CD4-positive, alpha-beta T cell treated with Interleukin-4 for 1 hour (primary cell): Measurements from ENCODE around the gene U2SURP.

Experiments used
- DNase-seq, 2 donors: peaks; one replicate each; pipeline ENCODE4 v3.0.0-alpha.2; 2020 to 2022

U2SURP gene

DNA sequence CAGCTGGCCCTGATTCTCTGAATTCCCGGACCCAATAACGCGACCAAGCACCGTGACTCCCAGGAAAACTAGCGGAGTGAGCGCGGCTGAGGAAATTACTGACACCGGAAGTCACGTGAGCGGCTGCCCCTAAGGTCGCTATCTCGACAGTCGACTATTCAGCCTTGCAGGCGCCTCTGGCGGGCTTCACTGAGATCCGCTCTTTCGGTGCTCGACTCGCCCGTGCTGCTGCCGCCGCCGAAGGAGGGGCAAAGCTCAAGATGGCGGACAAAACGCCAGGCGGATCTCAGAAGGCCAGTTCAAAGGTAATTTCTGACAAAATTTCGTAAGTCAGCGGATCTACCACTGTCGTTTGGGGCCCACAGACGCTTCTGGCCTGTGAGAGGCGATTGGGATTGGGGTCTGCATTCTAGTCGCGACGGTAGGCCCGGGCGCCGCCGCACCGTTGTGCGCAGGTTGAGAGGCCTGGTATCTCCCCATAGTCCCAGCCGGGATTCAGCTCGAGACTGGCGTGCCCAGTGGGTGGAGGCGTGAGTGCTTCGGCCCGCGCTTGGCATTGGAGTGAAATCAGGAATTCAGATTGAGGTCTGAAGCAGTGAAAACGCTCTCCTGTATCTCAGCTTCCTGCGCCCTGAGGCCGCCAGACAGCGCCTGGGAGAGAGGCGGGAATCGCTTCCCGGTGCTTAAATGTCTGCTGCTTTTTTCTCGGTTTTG lies at the start of gene U2SURP:
Gene U2SURP (plus strand): TSS at position 202 of the 714 bp plus-strand sequence. CDS start 59 bp downstream, at position 261.
- peak; percentile 93 to 94 for DNase-seq

DNA sequence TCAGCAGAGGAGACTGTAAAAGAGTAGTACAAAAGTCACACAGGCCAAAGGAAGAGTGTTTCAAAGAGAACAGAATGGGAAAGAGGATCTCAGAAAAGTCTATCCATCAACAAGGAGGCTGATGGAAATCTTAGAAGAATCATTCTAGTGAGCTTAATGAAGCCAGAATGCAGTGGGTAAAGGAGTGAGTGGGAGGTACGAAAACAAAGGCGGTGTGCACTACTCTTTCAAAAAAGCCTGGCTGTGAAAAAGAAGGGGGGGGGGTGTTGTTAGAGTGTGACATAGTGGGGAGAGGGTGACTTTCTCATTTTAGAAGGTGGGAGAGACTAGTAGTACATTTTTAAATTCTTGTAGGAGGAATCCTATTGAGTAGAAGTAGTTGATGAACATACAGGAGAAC lies 49.6 kb upstream of the U2SURP start:
- no peak for DNase-seq

DNA sequence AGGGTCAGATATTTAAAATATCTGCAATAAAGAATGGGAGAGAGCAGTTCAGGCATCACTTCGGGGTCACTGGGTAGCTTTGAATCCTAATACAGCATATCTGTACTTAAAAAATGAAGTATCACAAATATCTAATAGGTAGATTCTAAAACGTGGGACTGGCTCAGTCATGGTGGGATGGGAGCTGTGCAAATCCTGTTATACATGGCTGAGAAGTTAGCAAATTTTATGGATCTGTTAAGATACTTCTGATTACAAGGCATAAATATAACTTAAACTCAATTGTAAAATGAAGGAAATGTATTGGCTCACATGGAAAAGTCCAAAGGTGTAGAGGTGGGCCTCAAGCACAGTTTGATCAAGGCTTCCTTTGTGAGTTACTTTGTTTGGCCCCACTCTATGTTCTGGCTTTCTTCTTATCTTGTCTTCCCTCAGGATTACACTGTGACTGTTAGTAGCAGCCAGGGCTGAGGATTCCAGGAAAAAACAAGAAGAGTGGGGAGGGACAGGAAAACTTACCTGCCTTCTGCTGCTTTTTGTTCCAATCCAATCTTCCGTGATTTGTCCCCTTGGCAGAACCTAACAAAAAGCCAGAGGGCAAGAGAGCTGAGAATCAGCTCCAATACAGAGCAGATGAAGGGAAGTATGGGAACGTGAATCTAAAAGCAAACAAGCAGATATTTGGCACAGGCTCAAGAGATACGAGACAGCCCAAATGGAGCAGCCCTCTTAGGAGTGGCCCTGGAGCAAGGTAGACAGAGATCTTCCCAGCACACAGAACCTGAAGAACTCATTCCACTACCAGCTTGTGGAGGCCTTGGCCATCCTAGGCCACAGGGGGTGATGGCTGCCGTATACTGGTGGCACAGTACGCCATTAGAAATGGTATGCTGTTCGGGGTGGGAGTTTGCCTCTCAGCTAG lies 48.8 kb upstream of the U2SURP start:
- DNase-seq, result no peak

DNA sequence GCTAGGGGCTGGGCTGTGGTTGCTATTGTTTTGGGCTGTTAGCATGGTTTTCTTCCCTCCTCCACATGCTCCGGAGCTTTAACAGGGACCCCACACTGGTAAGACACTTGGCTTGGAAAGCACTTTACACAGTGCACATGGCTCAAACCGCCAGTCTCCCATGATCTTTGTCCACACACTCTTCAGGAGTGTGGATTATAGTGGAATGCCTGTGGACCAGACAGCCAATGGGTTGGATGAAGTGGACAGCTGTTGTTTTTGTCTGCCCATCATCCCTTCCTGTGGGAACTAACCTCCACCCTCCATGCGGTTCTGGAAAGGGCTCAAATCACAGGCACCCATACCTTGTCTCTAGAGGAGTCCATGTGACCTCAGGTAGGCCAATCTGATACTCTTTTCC lies 47.9 kb upstream of the U2SURP start:
- DNase-seq, result no peak

DNA sequence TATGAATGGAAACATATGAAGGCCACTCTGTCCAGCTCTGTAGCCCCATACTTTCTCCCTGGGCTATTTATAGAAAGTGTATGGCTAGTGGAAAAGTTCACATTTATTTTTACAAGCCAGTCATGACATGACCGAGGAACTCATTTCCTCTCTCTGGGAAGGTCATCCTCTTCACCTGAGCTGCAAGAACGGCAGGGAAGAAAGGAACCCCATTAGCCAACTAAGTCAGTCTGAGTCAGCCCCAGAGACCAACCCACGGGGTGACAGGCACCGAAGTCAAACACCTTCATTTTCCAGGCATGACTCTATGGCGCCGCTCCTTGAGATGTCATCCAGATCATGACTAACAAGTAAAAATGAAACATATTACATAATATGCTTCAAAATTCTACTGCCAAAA lies 42.7 kb upstream of the U2SURP start:
- no peak for DNase-seq

DNA sequence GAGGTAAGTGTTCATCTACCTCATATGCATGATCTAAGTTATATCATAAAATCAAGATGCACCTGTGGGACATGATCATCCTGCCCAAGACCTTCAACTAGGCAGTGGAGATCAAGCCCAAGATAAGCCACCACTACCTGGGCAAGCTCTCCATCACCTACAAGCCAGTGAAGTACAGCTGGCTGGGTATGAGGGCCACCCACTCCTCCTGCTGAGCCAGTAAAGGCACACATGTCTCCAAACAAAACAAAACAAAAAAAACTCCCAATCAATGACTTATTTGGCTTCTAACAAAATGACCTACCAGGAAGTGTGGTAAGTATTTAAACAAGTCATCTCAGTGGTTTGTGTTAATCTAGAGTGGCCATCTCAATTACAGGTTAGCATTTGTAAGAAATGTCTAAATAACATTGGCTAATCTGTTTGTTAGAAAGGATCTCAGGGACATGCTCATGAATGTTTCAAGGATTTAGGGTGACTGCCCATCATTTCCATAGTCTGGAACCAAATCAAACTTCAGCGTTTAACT lies 41.0 kb upstream of the U2SURP start:
- no peak for DNase-seq

DNA sequence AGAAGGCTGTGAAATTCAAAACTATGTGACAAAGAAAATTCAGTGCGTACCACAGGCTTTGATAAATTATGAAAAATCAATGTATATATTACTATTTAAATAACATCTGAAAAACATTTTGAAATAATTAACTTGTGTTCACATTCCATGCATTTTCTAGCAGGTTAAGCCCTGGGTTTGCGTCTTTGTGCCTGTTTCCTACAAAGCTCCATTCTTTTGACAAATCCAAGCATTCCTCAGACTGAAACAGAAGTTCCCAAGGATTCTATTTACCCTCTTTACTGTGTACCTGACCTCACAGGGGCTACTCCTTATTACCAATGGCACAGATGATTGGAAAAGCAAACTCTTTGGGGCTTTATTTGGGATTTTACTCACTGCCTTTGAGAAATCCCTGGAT lies 39.8 kb upstream of the U2SURP start:
- DNase-seq, result no peak

DNA sequence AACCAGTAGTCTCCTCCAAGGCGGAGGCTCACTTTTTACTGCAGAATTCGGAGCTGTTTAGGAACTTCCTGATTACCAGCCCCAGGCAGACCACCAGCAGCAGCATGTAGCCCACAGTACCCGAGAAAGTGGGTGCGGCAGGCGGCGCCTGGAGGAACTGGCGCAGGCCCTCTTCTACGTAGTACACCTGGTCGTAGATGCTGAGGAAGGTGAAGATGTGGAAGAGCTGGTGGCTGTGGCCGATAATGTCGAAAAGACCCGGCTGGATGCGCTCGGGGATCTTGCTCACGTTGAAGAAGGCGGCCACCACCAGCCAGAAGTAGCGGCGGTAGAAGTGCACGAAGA lies 39.2 kb upstream of the U2SURP start:
- DNase-seq, result no peak

DNA sequence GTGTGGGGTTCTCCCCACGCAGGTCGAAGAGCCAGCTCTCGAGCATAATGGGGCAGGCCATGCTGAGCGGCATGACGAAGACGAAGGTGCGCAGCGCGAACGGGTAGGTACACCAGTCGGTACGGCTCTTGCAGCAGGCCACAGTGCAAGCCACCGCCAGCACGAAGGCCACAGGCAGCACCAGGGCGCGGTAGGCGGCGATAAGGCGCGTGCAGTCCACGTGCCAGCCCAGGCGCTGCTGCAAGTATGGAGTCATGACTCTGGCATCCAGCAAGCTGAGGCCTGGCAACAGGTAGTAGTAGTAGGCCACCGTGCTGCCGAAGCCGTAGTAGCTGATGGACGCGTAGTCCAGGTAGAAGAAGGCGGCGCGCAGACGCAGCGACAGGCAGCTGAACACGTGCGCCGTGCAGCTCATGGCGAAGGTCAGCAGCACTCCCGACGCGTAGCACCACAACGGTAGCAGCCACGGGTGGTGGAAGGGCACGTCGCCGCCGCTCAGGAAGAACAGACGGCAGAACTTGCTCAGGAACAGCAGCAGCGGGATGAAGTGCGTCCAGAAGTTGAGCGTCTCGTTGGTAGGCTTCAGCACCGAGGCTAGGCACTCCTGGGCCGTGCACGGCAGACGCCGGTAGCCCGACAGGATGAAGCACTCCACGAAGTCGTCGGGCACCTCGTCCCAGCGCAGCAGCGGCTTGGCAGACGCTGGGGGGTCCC lies 38.7 kb upstream of the U2SURP start:
- no peak for DNase-seq

DNA sequence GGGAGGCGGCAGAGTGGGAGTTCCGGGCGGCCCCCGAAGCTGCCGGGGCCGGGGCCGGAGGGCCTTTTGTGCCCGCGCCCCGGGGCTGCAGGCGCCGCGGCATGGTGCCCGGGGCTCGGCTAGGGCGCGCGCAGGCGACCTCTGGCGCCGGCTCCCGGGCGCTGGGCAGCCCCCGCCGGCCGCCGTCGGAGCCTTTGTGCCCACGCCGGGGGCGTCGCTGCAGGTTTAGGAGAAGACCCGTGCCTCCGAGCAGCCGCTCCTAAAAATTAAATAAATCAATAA lies 38.2 kb upstream of the U2SURP start:
- DNase-seq, result no peak

DNA sequence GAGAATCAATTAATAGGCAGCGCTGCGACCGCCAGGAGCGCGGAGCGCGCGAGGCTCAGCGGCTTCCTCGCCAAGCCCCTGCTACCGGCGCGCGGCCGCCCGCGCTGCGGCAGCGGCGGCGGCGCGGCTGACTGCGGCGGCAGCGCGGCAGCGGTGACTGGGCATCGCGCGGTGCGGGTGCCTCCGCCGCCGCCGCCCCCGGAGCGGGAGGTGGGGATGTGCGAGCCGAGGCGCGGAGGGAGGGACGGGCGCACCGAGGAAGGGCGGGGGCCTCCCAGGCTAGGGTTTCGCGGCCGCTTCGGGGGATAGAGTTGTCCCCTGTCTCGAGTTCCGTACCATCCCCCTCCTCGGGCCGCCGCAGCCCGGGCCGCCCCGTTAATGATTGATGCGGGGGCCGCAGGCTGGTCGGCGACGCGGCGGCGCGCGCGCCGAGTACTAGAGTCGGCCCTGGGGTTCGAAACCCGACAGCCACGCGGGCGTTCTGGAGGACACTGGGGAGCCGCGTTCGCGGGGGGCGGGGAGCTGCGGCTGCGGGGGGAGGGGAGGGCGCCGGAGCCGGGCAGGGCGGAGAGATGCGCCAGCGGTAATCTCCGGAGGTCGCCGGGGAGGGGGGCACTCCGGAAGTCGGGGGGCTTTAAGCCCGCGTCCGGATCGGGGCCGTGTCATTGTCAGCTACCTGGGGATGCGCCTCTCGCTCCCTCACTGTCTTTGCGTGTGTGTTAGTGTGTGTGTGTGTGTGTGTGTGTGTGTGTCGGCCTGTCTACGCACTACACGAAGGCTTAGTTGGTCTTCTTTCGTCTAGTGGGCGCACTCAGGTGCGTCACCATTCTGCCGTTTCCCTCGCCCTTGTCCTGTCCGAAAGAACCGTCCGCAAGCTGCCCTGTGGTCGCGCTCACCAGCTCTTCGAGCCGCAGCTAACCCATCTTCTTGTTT lies 37.6 kb upstream of the U2SURP start, which contains the start of gene PAQR9:
Gene PAQR9 (minus strand): TSS at position 159 of the 933 bp plus-strand sequence. CDS start 338 bp downstream, outside the sequence.
- no peak for DNase-seq

DNA sequence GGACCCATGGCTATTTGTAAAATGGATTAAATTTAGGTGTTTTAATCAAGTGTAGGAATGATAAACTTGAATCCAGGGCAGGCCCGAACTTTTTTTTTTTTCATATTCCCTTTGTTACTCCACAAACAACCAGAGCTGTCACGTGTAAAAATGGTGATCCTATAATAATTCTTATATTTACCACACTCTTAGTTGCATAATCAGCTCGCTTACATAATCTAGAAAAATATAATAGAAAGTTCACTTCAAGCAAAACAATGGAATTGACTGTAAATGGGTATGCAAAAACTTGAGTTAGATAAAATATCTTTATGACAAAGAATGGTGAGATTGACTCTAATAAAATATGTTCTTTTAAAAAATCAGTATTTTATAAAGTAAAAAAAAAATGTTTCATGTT lies 35.8 kb upstream of the U2SURP start:
- DNase-seq, result no peak

DNA sequence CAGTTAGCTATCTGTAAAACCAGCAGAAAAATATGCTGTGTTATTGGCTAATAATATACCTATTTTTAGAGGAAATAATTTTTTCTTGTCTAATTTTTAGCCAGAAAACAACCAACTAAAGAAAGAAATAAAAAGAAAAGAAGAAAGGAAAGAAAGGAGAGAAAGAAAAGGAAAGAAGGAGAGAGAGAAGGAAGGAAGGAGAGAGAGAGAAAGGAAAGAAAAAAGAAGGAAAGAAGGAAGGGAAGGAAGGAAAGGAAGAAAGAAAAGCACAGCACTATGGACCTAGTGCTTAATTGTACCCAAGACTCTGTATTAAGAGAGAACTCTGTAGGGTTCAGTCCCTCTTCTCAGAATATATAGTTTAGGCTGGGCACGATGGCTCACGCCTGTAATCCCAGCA lies 34.6 kb upstream of the U2SURP start:
- DNase-seq, result no peak

DNA sequence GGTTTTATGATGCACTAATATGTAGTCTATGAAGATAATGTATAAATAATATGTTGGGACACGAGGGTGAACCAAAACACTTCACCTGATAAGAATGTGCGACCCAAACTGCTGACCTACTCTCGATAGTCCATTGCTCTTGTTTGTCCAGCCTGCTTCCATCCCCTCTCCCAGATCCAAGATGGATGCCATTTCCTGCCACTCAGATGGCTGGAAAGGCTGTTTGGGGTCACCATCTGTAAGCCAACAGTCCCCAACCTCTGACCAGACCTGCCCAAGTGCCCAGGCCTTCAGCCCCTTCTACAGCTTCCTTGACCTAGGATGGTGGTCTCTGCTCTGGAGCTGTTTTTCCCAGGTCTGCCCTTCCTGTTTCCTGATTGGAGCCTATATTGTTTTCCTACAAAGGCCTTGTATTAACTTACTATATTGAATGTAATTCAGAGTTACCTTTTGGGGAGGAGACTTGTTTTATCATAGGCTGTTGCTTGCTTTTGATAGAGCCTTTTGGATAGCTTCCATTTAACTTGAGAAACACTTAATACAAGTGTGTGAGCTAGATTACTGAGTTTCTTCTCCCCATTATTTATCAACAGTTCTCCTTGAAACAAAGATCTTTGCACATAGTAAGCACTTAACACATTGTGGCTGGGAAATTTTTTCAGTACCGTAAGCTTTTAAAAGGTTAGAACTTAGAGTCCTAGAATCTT lies 32.9 kb upstream of the U2SURP start:
- DNase-seq, result no peak

DNA sequence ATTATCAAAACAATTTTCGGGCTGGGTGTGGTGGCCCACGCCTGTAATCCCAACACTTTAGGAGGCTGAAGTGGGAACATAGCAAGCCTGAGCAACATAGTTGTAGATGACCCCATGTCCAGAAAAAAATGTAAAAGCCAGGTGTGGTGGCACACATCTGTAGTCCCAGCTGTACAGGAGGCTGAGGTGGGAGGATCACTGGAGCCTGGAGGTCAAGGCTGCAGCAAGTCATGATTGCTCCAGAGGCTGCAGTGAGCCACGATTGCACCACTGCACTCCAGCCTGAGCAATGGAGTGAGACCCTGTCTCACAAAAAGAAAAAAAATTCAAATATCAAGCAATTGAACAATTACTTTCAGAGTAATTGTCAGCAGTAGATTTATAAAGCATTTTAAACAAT lies 29.9 kb upstream of the U2SURP start:
- DNase-seq, result no peak

DNA sequence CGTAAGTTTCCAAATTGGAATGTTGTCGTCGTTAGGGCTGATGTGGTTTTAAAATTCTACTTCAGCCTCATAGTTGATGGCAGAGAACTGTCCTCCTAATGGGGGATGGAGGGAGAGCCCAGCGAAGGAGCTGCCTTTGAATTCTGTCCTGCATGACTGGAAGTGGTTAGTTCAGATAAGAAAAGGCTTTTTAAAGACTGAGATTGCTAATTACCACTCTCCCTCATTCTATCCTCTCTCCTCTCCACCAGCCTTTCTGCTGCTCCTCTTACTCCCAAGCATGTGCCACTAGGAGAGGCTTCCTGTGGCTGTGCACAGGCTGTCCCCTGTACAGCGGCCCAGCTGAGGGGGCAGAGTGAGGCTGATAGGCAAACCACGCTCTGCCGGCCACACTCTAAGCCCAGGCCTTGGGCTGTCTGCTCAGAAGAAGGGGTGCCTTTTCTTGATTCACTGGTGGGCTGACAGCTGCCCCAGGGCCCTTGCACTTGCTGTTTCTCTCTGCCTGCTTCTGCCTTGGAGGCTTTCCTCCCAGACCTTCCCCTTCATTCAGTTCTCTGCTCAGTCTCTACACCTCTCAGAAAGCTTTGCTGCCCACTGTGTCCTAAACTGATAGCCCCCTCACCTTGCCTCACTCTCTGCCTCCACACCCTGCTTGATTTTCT lies 29.1 kb upstream of the U2SURP start:
- DNase-seq, result no peak

DNA sequence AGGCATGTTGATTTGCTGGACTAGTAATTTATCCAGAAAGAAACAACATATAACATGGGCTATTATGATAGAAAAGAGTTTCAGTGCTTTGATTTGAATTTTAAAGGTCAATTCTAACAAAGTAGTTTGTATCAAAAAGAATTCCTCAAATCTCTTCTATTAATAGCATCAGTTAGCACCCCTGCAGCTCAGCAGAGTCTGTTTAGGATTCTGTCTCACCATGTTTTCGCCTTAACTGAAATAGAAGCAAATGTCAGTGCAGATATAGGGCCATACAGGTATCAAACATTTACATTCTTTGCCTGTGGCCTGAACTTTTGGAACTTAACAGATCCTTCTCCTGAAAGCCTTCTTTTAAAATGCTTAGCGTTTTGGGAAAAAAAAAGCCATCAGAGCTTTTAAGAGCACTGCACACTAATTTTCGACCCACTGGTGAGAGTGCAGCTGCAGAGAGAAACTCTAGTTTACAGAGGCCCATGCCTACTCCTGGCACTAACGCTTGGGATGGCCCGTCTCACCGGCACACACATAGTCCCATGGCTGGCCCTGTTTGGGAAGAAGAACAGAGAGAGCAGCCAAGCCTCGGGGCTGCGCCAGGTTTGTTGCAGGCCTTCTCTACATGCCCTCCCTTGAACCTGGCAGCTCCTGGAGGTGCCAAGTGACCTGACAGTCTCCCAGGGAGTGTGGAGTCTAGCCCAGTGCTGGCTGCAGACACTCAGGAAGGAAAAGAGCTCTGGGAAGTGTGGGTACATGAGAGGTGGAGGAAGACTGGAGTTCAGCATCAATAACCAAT lies 28.0 kb upstream of the U2SURP start:
- no peak for DNase-seq

DNA sequence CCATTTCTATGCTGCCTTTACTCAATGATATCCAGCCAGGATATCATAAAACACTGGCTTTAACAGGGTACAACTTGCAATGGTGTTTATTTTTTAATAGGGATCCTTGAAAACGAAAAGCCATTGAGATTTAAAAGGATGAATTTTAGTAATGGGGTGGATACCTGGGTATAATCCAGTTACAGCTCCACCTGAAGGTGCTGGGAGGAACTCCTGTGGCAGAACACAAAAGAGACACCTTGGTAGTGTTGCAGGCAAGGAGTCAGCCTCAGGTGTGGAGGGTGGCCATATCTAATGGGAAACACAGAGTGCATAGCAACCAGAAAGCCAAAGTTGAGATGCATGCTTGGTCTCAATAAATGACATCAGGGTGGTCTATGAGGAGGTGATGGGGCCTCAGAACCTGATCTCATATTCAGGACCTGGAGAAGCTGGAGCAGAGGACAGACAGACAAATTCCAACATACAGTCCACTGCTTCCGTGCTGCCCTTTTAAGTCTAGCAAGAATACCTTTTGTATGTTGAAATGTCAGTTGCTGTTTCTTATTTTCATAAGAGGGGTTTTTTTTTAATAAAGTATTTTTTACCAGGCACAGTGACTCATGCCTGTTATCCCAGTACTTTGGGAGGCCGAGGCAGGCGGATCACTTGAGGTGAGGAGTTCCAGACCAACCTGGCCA lies 25.9 kb upstream of the U2SURP start:
- DNase-seq, result no peak

DNA sequence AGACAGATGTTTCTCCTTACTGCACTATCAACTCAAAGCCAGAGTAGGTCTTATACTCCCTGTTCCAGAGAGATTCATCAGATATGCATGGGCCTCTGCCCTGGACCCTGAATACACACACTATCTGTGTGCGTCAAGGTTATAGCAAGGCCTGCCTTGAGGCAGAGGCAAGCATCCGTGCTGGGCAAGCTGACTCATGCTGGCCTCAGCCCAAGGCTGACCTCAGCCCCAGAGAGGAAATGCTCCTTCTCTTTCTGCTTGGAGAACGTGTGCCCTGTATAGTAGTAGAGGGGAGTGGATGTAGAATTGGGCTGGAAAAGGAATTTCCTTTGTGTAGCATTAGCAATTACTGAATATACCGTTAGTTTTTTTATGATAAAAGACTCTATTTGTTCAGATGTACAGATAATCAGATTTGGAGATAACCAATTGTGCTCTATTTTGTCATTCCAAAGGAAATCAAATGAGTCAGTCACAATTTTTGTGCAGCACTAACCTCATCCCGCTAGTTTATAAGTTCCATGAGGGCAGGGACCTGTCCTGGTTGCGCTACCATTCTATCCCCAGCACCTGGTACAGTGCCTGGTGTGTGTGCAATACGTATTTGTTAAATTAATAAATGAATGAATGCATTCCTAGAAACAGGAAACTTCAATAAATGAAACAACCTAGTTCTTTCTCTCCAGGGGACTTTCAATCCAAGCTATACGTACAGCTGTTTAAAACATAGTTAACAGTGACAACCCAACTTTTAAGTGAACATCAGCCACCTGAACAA lies 24.6 kb upstream of the U2SURP start:
- peak in 1 of 2 donors; percentile 32 for DNase-seq
